Gastrocnemius medialis (tissue), 4 donors: ENCODE measurements around the gene CERK. TPM values are rescaled to one million over a fixed set of nuclear protein-coding genes. Genes with fewer than 3 reads are reported as not detected.
"Not testable (repeated sequence)": the region's sequence is repeated elsewhere in the genome, so short reads cannot be mapped to it uniquely, and the experiment has no call there.

Experiments
- ATAC-seq, 2 donors: fragments of 150-250 bp; one replicate each; pipeline ENCODE4 v1.9.1; 2016
- DNase-seq, 2 donors: peaks; one replicate each; pipeline ENCODE4 v3.0.0-alpha.2; 2019
- H3K27ac ChIP-seq, 4 donors: fragments of 200-600 bp; sonication (generic); 1 replicate in 1 of 4; 2 replicates in 3 of 4; pipeline ENCODE4 v1.5.1; 2016 to 2018; ENCODE audit warnings: mild to moderate bottlenecking in 2 of 4, moderate library complexity in 1 of 4
- H3K27me3 ChIP-seq, 3 donors: fragments of 200-600 bp; sonication (generic) in 2 of 3; 1 replicate in 1 of 3; 2 replicates in 2 of 3; pipeline versions ENCODE4 v1.5.1 to v1.6.0; 2016 to 2019; ENCODE audit warnings: mild to moderate bottlenecking in 1 of 3, moderate library complexity in 1 of 3
- H3K36me3 ChIP-seq, 2 donors: fragments of 200-600 bp; sonication (generic) in 1 of 2; one replicate each; pipeline ENCODE4 v1.5.1; 2017 to 2018
- H3K4me1 ChIP-seq, 2 donors: fragments of 200-600 bp; sonication (generic) in 1 of 2; one replicate each; pipeline ENCODE4 v1.5.1; 2016 to 2017; ENCODE audit warnings: mild to moderate bottlenecking in 2 of 2
- H3K4me3 ChIP-seq, 4 donors: fragments of 200-600 bp; sonication (generic) in 3 of 4; 1 replicate in 1 of 4; 2 replicates in 3 of 4; pipeline ENCODE4 v1.5.1; 2016 to 2019; ENCODE audit warnings: mild to moderate bottlenecking in 2 of 4
- H3K9me3 ChIP-seq, 3 donors: fragments of 200-600 bp; sonication (generic) in 2 of 3; 1 replicate in 1 of 3; 2 replicates in 2 of 3; pipeline ENCODE4 v1.5.1; 2016 to 2019
- CTCF ChIP-seq, 5 experiments: fragments of 450-650 bp in 3 of 5; fragments of 200-600 bp in 2 of 5; sonication (generic) in 2 of 5; IDR thresholded peaks in 4 of 5; conservative IDR thresholded peaks in 1 of 5; 1 replicate in 4 of 5; 2 replicates in 1 of 5; pipeline ENCODE4 v1.5.1; 2016 to 2019; ENCODE audit warnings: antibody characterized with exemption in 5 of 5, mild to moderate bottlenecking in 3 of 5, moderate library complexity in 3 of 5
- POLR2A ChIP-seq, 2 donors: fragments of 450-650 bp; IDR thresholded peaks; one replicate each; pipeline ENCODE4 v1.6.1; 2017; ENCODE audit warnings: antibody characterized with exemption in 2 of 2, mild to moderate bottlenecking in 2 of 2, moderate library complexity in 2 of 2
- in situ Hi-C, 4 donors: fragments of 200-750 bp; cut with MboI; loops; one replicate each; pipeline versions ENCODE4 v1.15.0 to v1.8.0; 2017; ENCODE audit warnings: low sequenced_read_pairs in 4 of 4
- intact Hi-C: fragments of 100-400 bp; cut with DNase I; formaldehyde crosslinking; loops from one replicate; pipeline ENCODE4 v1.15.1; 2023; ENCODE audit warnings: low total_unique reads
- total RNA-seq, 4 donors: library from RNA; depleted of rRNA; stranded (reverse); fragments of >200 nt; gene quantifications; one replicate each; pipeline versions ENCODE4 v1.1.0 to v1.2.3, GENCODE V29; 2016

Gene CERK
- total RNA-seq, 4 donors from 2014 or later, result 32.7 to 38.7 (median 34.8) TPM

GRCh38 chr22:46638601-46639431, 99.2 kb downstream of the CERK start:
- in situ Hi-C loops, result no loop called here
- intact Hi-C loops, result no loop called here
- DNase-seq (peak in 1 of 2 donors; percentile 46), ATAC-seq (no peak)
- Histone ChIP-seq H3K4me1 (peaks cover 26 to 66% of the 10 kb centered on the region in 2 donors), H3K9me3 (no peaks in the 10 kb centered on the region), H3K27me3 (no peaks in the 10 kb centered on the region), H3K36me3 (no peaks in the 10 kb centered on the region), H3K4me3 (no peak overlapping the region), H3K27ac (peak overlapping the region; percentile 79 to 95 (median 90))
- no peak for TF ChIP-seq POLR2A (IDR thresholded peaks at IDR 0.05)
- TF ChIP-seq CTCF (IDR thresholded peaks at IDR 0.05 in 4 of 5, conservative IDR thresholded peaks at IDR 0.05 in 1 of 5), result no peak

- H3K36me3 ChIP-seq, result no peaks in the 10 kb centered on the region
- peak overlapping the region; percentile 79 to 95 (median 90) for H3K27ac ChIP-seq
- no peak for TF ChIP-seq POLR2A (IDR thresholded peaks at IDR 0.05)
- TF ChIP-seq CTCF (IDR thresholded peaks at IDR 0.05 in 4 of 5, conservative IDR thresholded peaks at IDR 0.05 in 1 of 5), result no peak
These were observed 100.1 kb downstream of the CERK start for GRCh38 chr22:46637711-46638600.

GRCh38 chr22:46636221-46637002, 101.6 kb downstream of the CERK start:
- peaks cover 24 to 56% of the 10 kb centered on the region in 2 donors for H3K4me1 ChIP-seq
- H3K4me3 ChIP-seq, result peak overlapping the region in 3 of 4 donors; percentile 1 to 31 (median 27)
- H3K36me3 ChIP-seq, result no peaks in the 10 kb centered on the region
- H3K9me3 ChIP-seq, result no peaks in the 10 kb centered on the region
- ATAC-seq (peak; percentile 55 to 82), DNase-seq (peak; percentile 75 to 84)
- TF ChIP-seq CTCF (IDR thresholded peaks at IDR 0.05 in 4 of 5, conservative IDR thresholded peaks at IDR 0.05 in 1 of 5) (no peak), POLR2A (IDR thresholded peaks at IDR 0.05) (no peak)
- peak overlapping the region; percentile 79 to 95 (median 90) for H3K27ac ChIP-seq
- intact Hi-C loops, result loop anchor here (2.0 kb wide), 1 partner anchor 58 kb away; no protein-coding TSS in a partner anchor
- H3K27me3 ChIP-seq, result no peaks in the 10 kb centered on the region
- in situ Hi-C loops, result no loop called here

More at GRCh38 chr22:46637711-46638600, 100.1 kb downstream of the CERK start:
- ATAC-seq (no peak), DNase-seq (no peak)
- H3K4me1 ChIP-seq, result peaks cover 26 to 66% of the 10 kb centered on the region in 2 donors
- no peaks in the 10 kb centered on the region for H3K27me3 ChIP-seq
- intact Hi-C loops, result loop anchor here (2.0 kb wide), 1 partner anchor 59 kb away; no protein-coding TSS in a partner anchor
- no peak overlapping the region for H3K4me3 ChIP-seq
- H3K9me3 ChIP-seq, result no peaks in the 10 kb centered on the region
- in situ Hi-C loops, result no loop called here

- Histone ChIP-seq H3K4me3 (peak overlapping the region in 2 of 4 donors; percentile 27 to 31), H3K9me3 (no peaks in the 10 kb centered on the region), H3K36me3 (no peaks in the 10 kb centered on the region), H3K27ac (peak overlapping the region; percentile 79 to 95 (median 90)), H3K27me3 (no peaks in the 10 kb centered on the region), H3K4me1 (peaks cover 20 to 51% of the 10 kb centered on the region in 2 donors)
- intact Hi-C loops (loop anchor here (2.0 kb wide), 1 partner anchor 57 kb away; no protein-coding TSS in a partner anchor), in situ Hi-C loops (no loop called here)
- ATAC-seq (peak; percentile 37 to 40), DNase-seq (no peak)
- TF ChIP-seq POLR2A (IDR thresholded peaks at IDR 0.05), result no peak
- no peak for TF ChIP-seq CTCF (IDR thresholded peaks at IDR 0.05 in 4 of 5, conservative IDR thresholded peaks at IDR 0.05 in 1 of 5)
These were observed 102.3 kb downstream of the CERK start for GRCh38 chr22:46635756-46636155.

GRCh38 chr22:46634973-46635685, 102.9 kb downstream of the CERK start:
- ATAC-seq, result peak in 1 of 2 donors; percentile 1
- intact Hi-C loops, H3K9me3 ChIP-seq, in situ Hi-C loops, H3K36me3 ChIP-seq, H3K4me3 ChIP-seq, H3K27me3 ChIP-seq: not testable (repeated sequence)
- peaks cover 20 to 47% of the 10 kb centered on the region in 2 donors for H3K4me1 ChIP-seq
- DNase-seq, result peak; percentile 73 to 77
- peak overlapping the region; percentile 79 to 95 (median 90) for H3K27ac ChIP-seq
